Occipital lobe (tissue), 2 donors: ENCODE measurements around the gene PIAS2. TPM values are rescaled to one million over a fixed set of nuclear protein-coding genes. Genes with fewer than 3 reads are reported as not detected.
"Not testable (repeated sequence)": the region's sequence is repeated elsewhere in the genome, so short reads cannot be mapped to it uniquely, and the experiment has no call there.

Source experiments
- DNase-seq: peaks from one replicate; lab custom pipeline; 2025; lab: John Stamatoyannopoulos, UW
- total RNA-seq: library from RNA; depleted of rRNA; stranded (reverse); fragments of >200 nt; gene quantifications from one replicate; pipeline ENCODE4 v1.2.3, GENCODE V29; 2014

PIAS2 gene
- total RNA-seq, 1 donor from 2014 or later = 72.7 TPM

- no peak for DNase-seq
Measured at GRCh38 chr18:46832849-46833248, 84.5 kb downstream of the PIAS2 start.

GRCh38 chr18:46832422-46832821, 84.9 kb downstream of the PIAS2 start:
- DNase-seq = not testable (repeated sequence)

- no peak for DNase-seq
Measured at GRCh38 chr18:46831434-46831833, 85.9 kb downstream of the PIAS2 start.

GRCh38 chr18:46830633-46831032, 86.7 kb downstream of the PIAS2 start:
- DNase-seq = no peak

GRCh38 chr18:46829947-46830346, 87.4 kb downstream of the PIAS2 start:
- no peak for DNase-seq

GRCh38 chr18:46829531-46829930, 87.8 kb downstream of the PIAS2 start:
- DNase-seq = no peak

GRCh38 chr18:46821856-46822711, 95.2 kb downstream of the PIAS2 start:
- no peak for DNase-seq

GRCh38 chr18:46820863-46821262, 96.4 kb downstream of the PIAS2 start:
- no peak for DNase-seq

GRCh38 chr18:46815661-46816060, 101.6 kb downstream of the PIAS2 start:
- no peak for DNase-seq

GRCh38 chr18:46814399-46814798, 102.9 kb downstream of the PIAS2 start:
- no peak for DNase-seq

- no peak for DNase-seq
Measured at GRCh38 chr18:46812311-46812710, 105.0 kb downstream of the PIAS2 start.

GRCh38 chr18:46810481-46811000, 106.8 kb downstream of the PIAS2 start:
- DNase-seq = no peak

GRCh38 chr18:46809145-46809544, 108.2 kb downstream of the PIAS2 start:
- DNase-seq = no peak

GRCh38 chr18:46795945-46796344, 121.4 kb downstream of the PIAS2 start:
- not testable (repeated sequence) for DNase-seq

- no peak for DNase-seq
Measured at GRCh38 chr18:46794607-46795006, 122.7 kb downstream of the PIAS2 start.

- no peak for DNase-seq
Measured at GRCh38 chr18:46793565-46793964, 123.7 kb downstream of the PIAS2 start.

GRCh38 chr18:46789088-46789487, 128.2 kb downstream of the PIAS2 start:
- no peak for DNase-seq

GRCh38 chr18:46787674-46788073, 129.6 kb downstream of the PIAS2 start:
- no peak for DNase-seq

GRCh38 chr18:46772357-46772756, 144.9 kb downstream of the PIAS2 start:
- no peak for DNase-seq

GRCh38 chr18:46771141-46771540, 146.2 kb downstream of the PIAS2 start:
- no peak for DNase-seq

GRCh38 chr18:46770708-46771107, 146.6 kb downstream of the PIAS2 start:
- no peak for DNase-seq

GRCh38 chr18:46768166-46768921, 149.0 kb downstream of the PIAS2 start:
- DNase-seq = no peak
